ENCODE measurements around the gene ZBTB16.

ZBTB16 gene

GRCh38 chr11:114265122-114265878, 205.8 kb downstream of the ZBTB16 start:
- DNase-seq (ENCODE audit: low read depth), result no peak
- TF ChIP-seq, protein P1, sequence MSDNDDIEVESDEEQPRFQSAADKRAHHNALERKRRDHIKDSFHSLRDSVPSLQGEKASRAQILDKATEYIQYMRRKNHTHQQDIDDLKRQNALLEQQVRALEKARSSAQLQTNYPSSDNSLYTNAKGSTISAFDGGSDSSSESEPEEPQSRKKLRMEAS (IDR thresholded peaks at IDR 0.05; ENCODE audit: low read depth, low read length), result no peak
- TF ChIP-seq MYC (IDR thresholded peaks at IDR 0.05; ENCODE audit: low read depth, low read length) (no peak), POLR2A (IDR thresholded peaks at IDR 0.05; ENCODE audit: extremely low read depth, insufficient read length) (no peak)
- no peak overlapping the region for H3K4me3 ChIP-seq (ENCODE audit: low read depth, low read length)

GRCh38 chr11:114269498-114269897, 210.0 kb downstream of the ZBTB16 start:
- H3K4me3 ChIP-seq (ENCODE audit: low read depth, low read length), result no peak overlapping the region
- no peak for DNase-seq (ENCODE audit: low read depth)
- TF ChIP-seq POLR2A (IDR thresholded peaks at IDR 0.05; ENCODE audit: extremely low read depth, insufficient read length) (no peak), MYC (IDR thresholded peaks at IDR 0.05; ENCODE audit: low read depth, low read length) (no peak), CTCF (IDR thresholded peaks at IDR 0.05; ENCODE audit: low read depth, low read length) (no peak)
- TF ChIP-seq, protein P1 (IDR thresholded peaks at IDR 0.05; ENCODE audit: low read depth, low read length), result no peak

- H3K4me3 ChIP-seq (ENCODE audit: low read depth, low read length), result no peak overlapping the region
- TF ChIP-seq MYC (IDR thresholded peaks at IDR 0.05; ENCODE audit: low read depth, low read length) (no peak), POLR2A (IDR thresholded peaks at IDR 0.05; ENCODE audit: extremely low read depth, insufficient read length) (no peak), CTCF (IDR thresholded peaks at IDR 0.05; ENCODE audit: low read depth, low read length) (no peak)
- TF ChIP-seq, protein P1 (IDR thresholded peaks at IDR 0.05; ENCODE audit: low read depth, low read length), result no peak
- DNase-seq (ENCODE audit: low read depth), result no peak
Observed at GRCh38 chr11:114270531-114271270, 211.2 kb downstream of the ZBTB16 start.

DNA sequence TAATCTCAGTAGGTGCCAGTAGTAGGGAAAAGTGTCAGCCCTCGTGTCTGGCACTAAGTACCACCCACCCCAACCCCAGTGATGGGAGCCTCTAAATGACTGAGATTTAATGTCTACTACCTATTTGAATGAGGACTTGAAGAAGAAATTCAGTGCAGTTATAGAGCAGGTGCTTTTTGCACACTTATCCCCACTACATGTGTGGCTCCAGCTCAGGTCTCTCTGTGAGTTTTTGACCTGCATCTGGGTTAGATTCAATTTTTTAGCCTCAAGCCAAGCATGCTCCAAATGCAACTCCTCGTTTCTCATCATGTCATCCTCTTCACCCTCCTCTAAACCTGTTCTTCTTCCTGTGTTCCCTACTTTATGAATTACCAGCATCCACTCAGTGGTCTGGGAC, 211.8 kb downstream of the ZBTB16 start:
- no peak for TF ChIP-seq MYC (IDR thresholded peaks at IDR 0.05; ENCODE audit: low read depth, low read length)
- TF ChIP-seq CTCF (IDR thresholded peaks at IDR 0.05; ENCODE audit: low read depth, low read length), result no peak
- TF ChIP-seq POLR2A (IDR thresholded peaks at IDR 0.05; ENCODE audit: extremely low read depth, insufficient read length), result no peak
- TF ChIP-seq, protein P1 (IDR thresholded peaks at IDR 0.05; ENCODE audit: low read depth, low read length), result no peak
- DNase-seq (ENCODE audit: low read depth), result no peak

DNA sequence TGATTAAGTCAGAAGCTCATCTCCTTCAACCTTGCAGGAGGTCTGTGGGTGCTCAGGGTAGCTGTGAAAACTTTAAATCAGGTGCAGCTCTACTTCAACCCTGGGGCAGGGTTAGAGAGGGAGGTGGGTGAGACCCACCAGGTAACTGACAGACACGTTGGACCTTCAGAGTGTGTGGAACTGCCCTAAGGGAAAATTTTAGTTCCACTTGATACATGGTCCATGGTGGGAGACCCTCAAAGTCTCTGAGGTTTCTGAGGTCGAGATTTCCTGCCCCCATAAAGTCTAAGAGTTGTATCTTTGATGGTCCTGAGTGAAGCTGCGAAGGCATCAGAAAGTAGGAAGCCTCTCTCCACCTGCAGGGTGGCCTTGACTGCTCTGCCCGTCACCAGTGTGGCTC, 212.8 kb downstream of the ZBTB16 start:
- DNase-seq (ENCODE audit: low read depth), result no peak
- H3K4me3 ChIP-seq (ENCODE audit: low read depth, low read length), result no peak overlapping the region
- TF ChIP-seq, protein P1 (IDR thresholded peaks at IDR 0.05; ENCODE audit: low read depth, low read length), result no peak
- no peak for TF ChIP-seq CTCF (IDR thresholded peaks at IDR 0.05; ENCODE audit: low read depth, low read length)
- no peak for TF ChIP-seq MYC (IDR thresholded peaks at IDR 0.05; ENCODE audit: low read depth, low read length)
- TF ChIP-seq POLR2A (IDR thresholded peaks at IDR 0.05; ENCODE audit: extremely low read depth, insufficient read length), result no peak

More for the DNA sequence above, 211.8 kb downstream of the ZBTB16 start:
- H3K4me3 ChIP-seq (ENCODE audit: low read depth, low read length), result no peak overlapping the region

GRCh38 chr11:114273071-114273470, 213.6 kb downstream of the ZBTB16 start:
- DNase-seq (ENCODE audit: low read depth), result no peak
- no peak overlapping the region for H3K4me3 ChIP-seq (ENCODE audit: low read depth, low read length)
- TF ChIP-seq POLR2A (IDR thresholded peaks at IDR 0.05; ENCODE audit: extremely low read depth, insufficient read length), result no peak
- no peak for TF ChIP-seq MYC (IDR thresholded peaks at IDR 0.05; ENCODE audit: low read depth, low read length)
- TF ChIP-seq, protein P1 (IDR thresholded peaks at IDR 0.05; ENCODE audit: low read depth, low read length), result no peak
- TF ChIP-seq CTCF (IDR thresholded peaks at IDR 0.05; ENCODE audit: low read depth, low read length), result no peak

Data from NB4 (cell line).